ENCODE results near the gene LDB2. TPM values are rescaled to one million over a fixed set of nuclear protein-coding genes. Genes with fewer than 3 reads are reported as not detected.

Gene LDB2
- total and polyA plus RNA-seq, 2 of the 8 experiments (the other 6 are each of a cell fraction or from before 2014, with no cell fraction given) = 57.0 to 140 TPM

DNA sequence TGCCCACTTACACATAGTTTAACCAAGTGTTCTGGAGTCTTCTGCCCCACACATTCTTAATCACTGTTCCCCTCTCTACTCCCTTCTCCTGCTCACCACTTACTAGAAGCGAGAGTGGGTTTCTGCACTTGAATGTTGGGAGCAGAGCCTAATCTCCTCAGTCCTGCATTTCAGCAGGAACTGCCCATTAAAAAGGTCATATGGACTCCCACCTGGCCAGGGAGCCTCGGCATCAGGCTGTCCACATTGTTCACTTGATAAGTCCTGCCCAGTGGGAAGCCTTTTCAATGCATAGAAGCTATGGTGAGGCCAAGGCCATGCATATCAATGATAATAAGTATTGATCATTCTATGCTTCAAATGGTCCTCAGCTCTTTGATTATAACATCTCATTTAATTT is 144.3 kb downstream of the LDB2 start (continued):
- TF ChIP-seq, protein P1, sequence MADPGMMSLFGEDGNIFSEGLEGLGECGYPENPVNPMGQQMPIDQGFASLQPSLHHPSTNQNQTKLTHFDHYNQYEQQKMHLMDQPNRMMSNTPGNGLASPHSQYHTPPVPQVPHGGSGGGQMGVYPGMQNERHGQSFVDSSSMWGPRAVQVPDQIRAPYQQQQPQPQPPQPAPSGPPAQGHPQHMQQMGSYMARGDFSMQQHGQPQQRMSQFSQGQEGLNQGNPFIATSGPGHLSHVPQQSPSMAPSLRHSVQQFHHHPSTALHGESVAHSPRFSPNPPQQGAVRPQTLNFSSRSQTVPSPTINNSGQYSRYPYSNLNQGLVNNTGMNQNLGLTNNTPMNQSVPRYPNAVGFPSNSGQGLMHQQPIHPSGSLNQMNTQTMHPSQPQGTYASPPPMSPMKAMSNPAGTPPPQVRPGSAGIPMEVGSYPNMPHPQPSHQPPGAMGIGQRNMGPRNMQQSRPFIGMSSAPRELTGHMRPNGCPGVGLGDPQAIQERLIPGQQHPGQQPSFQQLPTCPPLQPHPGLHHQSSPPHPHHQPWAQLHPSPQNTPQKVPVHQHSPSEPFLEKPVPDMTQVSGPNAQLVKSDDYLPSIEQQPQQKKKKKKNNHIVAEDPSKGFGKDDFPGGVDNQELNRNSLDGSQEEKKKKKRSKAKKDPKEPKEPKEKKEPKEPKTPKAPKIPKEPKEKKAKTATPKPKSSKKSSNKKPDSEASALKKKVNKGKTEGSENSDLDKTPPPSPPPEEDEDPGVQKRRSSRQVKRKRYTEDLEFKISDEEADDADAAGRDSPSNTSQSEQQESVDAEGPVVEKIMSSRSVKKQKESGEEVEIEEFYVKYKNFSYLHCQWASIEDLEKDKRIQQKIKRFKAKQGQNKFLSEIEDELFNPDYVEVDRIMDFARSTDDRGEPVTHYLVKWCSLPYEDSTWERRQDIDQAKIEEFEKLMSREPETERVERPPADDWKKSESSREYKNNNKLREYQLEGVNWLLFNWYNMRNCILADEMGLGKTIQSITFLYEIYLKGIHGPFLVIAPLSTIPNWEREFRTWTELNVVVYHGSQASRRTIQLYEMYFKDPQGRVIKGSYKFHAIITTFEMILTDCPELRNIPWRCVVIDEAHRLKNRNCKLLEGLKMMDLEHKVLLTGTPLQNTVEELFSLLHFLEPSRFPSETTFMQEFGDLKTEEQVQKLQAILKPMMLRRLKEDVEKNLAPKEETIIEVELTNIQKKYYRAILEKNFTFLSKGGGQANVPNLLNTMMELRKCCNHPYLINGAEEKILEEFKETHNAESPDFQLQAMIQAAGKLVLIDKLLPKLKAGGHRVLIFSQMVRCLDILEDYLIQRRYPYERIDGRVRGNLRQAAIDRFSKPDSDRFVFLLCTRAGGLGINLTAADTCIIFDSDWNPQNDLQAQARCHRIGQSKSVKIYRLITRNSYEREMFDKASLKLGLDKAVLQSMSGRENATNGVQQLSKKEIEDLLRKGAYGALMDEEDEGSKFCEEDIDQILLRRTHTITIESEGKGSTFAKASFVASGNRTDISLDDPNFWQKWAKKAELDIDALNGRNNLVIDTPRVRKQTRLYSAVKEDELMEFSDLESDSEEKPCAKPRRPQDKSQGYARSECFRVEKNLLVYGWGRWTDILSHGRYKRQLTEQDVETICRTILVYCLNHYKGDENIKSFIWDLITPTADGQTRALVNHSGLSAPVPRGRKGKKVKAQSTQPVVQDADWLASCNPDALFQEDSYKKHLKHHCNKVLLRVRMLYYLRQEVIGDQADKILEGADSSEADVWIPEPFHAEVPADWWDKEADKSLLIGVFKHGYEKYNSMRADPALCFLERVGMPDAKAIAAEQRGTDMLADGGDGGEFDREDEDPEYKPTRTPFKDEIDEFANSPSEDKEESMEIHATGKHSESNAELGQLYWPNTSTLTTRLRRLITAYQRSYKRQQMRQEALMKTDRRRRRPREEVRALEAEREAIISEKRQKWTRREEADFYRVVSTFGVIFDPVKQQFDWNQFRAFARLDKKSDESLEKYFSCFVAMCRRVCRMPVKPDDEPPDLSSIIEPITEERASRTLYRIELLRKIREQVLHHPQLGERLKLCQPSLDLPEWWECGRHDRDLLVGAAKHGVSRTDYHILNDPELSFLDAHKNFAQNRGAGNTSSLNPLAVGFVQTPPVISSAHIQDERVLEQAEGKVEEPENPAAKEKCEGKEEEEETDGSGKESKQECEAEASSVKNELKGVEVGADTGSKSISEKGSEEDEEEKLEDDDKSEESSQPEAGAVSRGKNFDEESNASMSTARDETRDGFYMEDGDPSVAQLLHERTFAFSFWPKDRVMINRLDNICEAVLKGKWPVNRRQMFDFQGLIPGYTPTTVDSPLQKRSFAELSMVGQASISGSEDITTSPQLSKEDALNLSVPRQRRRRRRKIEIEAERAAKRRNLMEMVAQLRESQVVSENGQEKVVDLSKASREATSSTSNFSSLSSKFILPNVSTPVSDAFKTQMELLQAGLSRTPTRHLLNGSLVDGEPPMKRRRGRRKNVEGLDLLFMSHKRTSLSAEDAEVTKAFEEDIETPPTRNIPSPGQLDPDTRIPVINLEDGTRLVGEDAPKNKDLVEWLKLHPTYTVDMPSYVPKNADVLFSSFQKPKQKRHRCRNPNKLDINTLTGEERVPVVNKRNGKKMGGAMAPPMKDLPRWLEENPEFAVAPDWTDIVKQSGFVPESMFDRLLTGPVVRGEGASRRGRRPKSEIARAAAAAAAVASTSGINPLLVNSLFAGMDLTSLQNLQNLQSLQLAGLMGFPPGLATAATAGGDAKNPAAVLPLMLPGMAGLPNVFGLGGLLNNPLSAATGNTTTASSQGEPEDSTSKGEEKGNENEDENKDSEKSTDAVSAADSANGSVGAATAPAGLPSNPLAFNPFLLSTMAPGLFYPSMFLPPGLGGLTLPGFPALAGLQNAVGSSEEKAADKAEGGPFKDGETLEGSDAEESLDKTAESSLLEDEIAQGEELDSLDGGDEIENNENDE (IDR thresholded peaks at IDR 0.05; ENCODE audit: insufficient replicate concordance, low read length) = no peak
- TF ChIP-seq RXRA (IDR thresholded peaks at IDR 0.05; ENCODE audit: insufficient read depth, low read depth, low read length) = no peak
- no peak for TF ChIP-seq NANOG (IDR thresholded peaks at IDR 0.05; ENCODE audit: insufficient read depth, low read depth, low read length, poor library complexity, severe bottlenecking)
- TF ChIP-seq BRCA1 (IDR thresholded peaks at IDR 0.05; ENCODE audit: low read depth, low read length) = no peak
- no peak for TF ChIP-seq BCL11A (IDR thresholded peaks at IDR 0.05; ENCODE audit: low read depth in 2 of 2, low read length in 2 of 2)
- TF ChIP-seq SP4 (IDR thresholded peaks at IDR 0.05; ENCODE audit: low read length) = no peak
- no peak for TF ChIP-seq SAP30 (IDR thresholded peaks at IDR 0.05; ENCODE audit: insufficient read depth, insufficient replicate concordance, low read length)
- TF ChIP-seq SRF (IDR thresholded peaks at IDR 0.05; ENCODE audit: low read depth, low read length) = no peak
- no peak for TF ChIP-seq EGR1 (IDR thresholded peaks at IDR 0.05; ENCODE audit: borderline replicate concordance, low read depth, low read length)
- TF ChIP-seq PHF8 (conservative IDR thresholded peaks at IDR 0.05; ENCODE audit: low read depth, low read length) = no peak
- TF ChIP-seq SIRT6 (IDR thresholded peaks at IDR 0.05; ENCODE audit: low read length) = no peak
- TF ChIP-seq GABPA (IDR thresholded peaks at IDR 0.05; ENCODE audit: borderline replicate concordance, insufficient read depth, low read length) = no peak

Data from H1 (cell line).